ENCODE measurements around the gene GLI3. TPM values are rescaled to one million over a fixed set of nuclear protein-coding genes. Genes with fewer than 3 reads are reported as not detected.

The GLI3 gene
- total and polyA plus RNA-seq, 2 of the 4 experiments (the other 2 are of a cell fraction), result 1.3 to 3.9 TPM

- intact Hi-C loops (cut with micrococcal nuclease) (no loop called here), in situ Hi-C loops (cut with MboI; ENCODE audit: low sequenced_read_pairs) (no loop called here), dilution Hi-C loops (cut with HindIII; ENCODE audit: low sequenced_read_pairs, unreplicated experiment) (no loop called here)
- Histone ChIP-seq H3K23ac (ENCODE audit: low read depth, low read length) (no peak overlapping the region), H3K18ac (ENCODE audit: low read depth, low read length) (no peak overlapping the region), H3K4me2 (ENCODE audit: low read depth, low read length) (no peak overlapping the region), H3K9me1 (ENCODE audit: insufficient read depth, low read length) (peaks cover 3% of the 10 kb centered on the region; the same call in 1 of the 2 replicates), H3K56ac (ENCODE audit: extremely low read depth, insufficient read depth, low read length) (no peak overlapping the region), H3K4me3 (ENCODE audit: insufficient read depth, low read depth, low read length) (no peak overlapping the region), H2AK5ac (ENCODE audit: low read depth, low read length) (no peak overlapping the region), H2AK9ac (replicated peaks; ENCODE audit: low read depth, low read length, poor library complexity) (no peak overlapping the region), H2BK120ac (ENCODE audit: low read depth, low read length) (no peak overlapping the region), H2BK15ac (ENCODE audit: low read depth, low read length) (no peak overlapping the region), H3K27me3 (ENCODE audit: control insufficient read depth, insufficient read depth, low read length) (no peaks in the 10 kb centered on the region), H3K36me3 (ENCODE audit: control insufficient read depth, insufficient read depth, low read length) (no peaks in the 10 kb centered on the region), H3K9ac (ENCODE audit: low read depth, low read length) (no peak overlapping the region), H3K79me1 (ENCODE audit: low read depth in 1 of 2, low read length in 2 of 2) (peaks cover 0 to 16% of the 10 kb centered on the region in 2 experiments; a peak in 2 of 4 replicates), H4K5ac (ENCODE audit: low read depth, low read length) (no peak overlapping the region), H2BK20ac (ENCODE audit: low read depth, low read length) (no peak overlapping the region), H4K8ac (ENCODE audit: low read depth in 2 of 2, low read length in 2 of 2) (no peak overlapping the region), H2AFZ (replicated peaks; ENCODE audit: low read length, poor library complexity) (no peak overlapping the region), H2BK5ac (ENCODE audit: low read depth, low read length, poor library complexity, severe bottlenecking) (no peak overlapping the region), H3K27ac (ENCODE audit: insufficient read depth, low read length) (no peak overlapping the region), H3K4ac (ENCODE audit: low read depth, low read length) (no peak overlapping the region), H4K20me1 (ENCODE audit: insufficient read depth, low read length) (peaks cover 4% of the 10 kb centered on the region; the same call in 1 of the 2 replicates), H3K4me1 (ENCODE audit: control insufficient read depth, insufficient read depth, low read length) (peaks cover 5% of the 10 kb centered on the region; the same call in 1 of the 2 replicates), H3K9me3 (ENCODE audit: control insufficient read depth, insufficient read depth, low read length) (no peaks in the 10 kb centered on the region), H3K14ac (replicated peaks; ENCODE audit: low read depth, low read length) (no peak overlapping the region), H4K91ac (ENCODE audit: insufficient read depth, low read depth, low read length) (no peak overlapping the region)
- ChIA-PET CTCF (interaction anchor here (0.6 kb wide), 1 partner anchor 11 kb away, joined by 6 read pairs; no protein-coding TSS in a partner anchor), POLR2A (ENCODE audit: unreplicated experiment) (interaction anchor here (0.5 kb wide), 1 partner anchor 437 kb away, joined by 4 read pairs; no protein-coding TSS in a partner anchor)
- peak; percentile 62; the same call in 1 of the 2 replicates for ATAC-seq (ENCODE audit: low read depth)
- no peak for TF ChIP-seq BHLHE40 (IDR thresholded peaks at IDR 0.05; ENCODE audit: low read depth, low read length)
- TF ChIP-seq ELK1 (IDR thresholded peaks at IDR 0.05; ENCODE audit: borderline replicate concordance, low read depth, low read length), result no peak
- TF ChIP-seq RFX5 (IDR thresholded peaks at IDR 0.05; ENCODE audit: low read depth, low read length), result no peak
- TF ChIP-seq MAFK (IDR thresholded peaks at IDR 0.05; ENCODE audit: low read depth, low read length), result no peak
- no peak for TF ChIP-seq MXI1 (IDR thresholded peaks at IDR 0.05; ENCODE audit: borderline replicate concordance, low read depth, low read length)
- TF ChIP-seq RAD21 (IDR thresholded peaks at IDR 0.05; ENCODE audit: low read length), result no peak
- no peak for TF ChIP-seq MAZ (IDR thresholded peaks at IDR 0.05; ENCODE audit: borderline replicate concordance, low read depth, low read length)
- no peak for TF ChIP-seq USF2 (IDR thresholded peaks at IDR 0.05; ENCODE audit: low read depth, low read length)
- TF ChIP-seq FOS (IDR thresholded peaks at IDR 0.05; ENCODE audit: low read depth, low read length), result no peak
- TF ChIP-seq CHD1 (IDR thresholded peaks at IDR 0.05; ENCODE audit: low read depth, low read length), result no peak
- TF ChIP-seq CTCF (conservative IDR thresholded peaks at IDR 0.05; ENCODE audit: low read depth, low read length), result no peak
- no peak for TF ChIP-seq CEBPB (IDR thresholded peaks at IDR 0.05; ENCODE audit: low read depth, low read length)
- TF ChIP-seq SMC3 (IDR thresholded peaks at IDR 0.05; ENCODE audit: low read depth, low read length), result no peak
- TF ChIP-seq POLR2A (IDR thresholded peaks at IDR 0.05; ENCODE audit: low read depth, low read length), result no peak
- TF ChIP-seq RCOR1 (IDR thresholded peaks at IDR 0.05; ENCODE audit: insufficient replicate concordance, low read length), result no peak
- no peak for TF ChIP-seq NFE2L2 (IDR thresholded peaks at IDR 0.05; ENCODE audit: low read depth, low read length)
- WGBS, 2 experiments (ENCODE audit: extremely low coverage in 2 of 2, insufficient read length in 1 of 2), result no CpG with 5 or more reads among the region's 3 CpGs
- BruUV-seq (replicated peaks), result no TSS peak
- DNase-seq, result peak; percentile 7
These were observed 77.9 kb downstream of the GLI3 start for GRCh38 chr7:42159130-42159529.

Measured in IMR-90 (cell line).